ENCODE results near the gene JAG2.

The JAG2 gene

DNA sequence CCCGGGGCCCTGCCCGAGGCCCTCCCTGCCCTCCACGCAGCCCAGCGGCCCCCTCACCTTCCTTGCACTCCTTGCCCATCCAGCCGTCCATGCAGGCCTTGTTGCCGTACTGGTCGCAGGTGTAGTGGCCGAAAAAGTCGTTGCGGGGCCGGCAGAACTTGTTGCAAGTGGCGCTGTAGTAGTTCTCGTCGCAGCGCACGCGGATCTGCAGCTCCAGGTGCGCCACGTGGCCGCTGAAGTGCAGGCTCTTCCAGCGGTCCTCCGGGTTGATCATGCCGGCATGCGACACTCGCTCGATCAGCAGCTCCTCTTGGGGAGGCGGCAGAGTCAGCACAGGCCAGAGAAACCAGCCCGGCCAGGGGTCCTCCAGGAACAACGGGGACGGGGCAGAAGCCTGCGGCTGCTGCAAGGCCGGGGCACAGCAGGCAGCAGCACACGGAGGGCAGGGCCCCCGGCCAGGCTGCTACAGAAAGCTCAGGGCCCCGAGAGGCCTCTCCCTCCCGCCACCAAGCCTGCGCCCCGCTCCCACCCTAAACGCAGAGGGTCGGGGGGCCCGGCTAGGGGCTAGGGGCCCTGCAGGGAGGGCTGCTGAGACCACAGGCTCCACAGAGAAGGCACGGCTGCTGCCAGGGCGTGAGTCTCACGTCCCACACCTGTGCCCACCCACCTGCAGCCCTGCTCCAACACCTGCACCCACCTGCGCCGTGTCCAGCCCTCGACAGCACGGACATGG, 12.7 kb downstream of the JAG2 start:
- Mint-ChIP-seq H3K9me3 (no peaks in the 10 kb centered on the region), H3K36me3 (no peaks in the 10 kb centered on the region), H3K27ac (no peak overlapping the region), H3K4me3 (no peak overlapping the region), H3K4me1 (no peaks in the 10 kb centered on the region)
- no peak for DNase-seq (ENCODE audit: low spot score in 2 of 2)
- ATAC-seq = no peak

DNA sequence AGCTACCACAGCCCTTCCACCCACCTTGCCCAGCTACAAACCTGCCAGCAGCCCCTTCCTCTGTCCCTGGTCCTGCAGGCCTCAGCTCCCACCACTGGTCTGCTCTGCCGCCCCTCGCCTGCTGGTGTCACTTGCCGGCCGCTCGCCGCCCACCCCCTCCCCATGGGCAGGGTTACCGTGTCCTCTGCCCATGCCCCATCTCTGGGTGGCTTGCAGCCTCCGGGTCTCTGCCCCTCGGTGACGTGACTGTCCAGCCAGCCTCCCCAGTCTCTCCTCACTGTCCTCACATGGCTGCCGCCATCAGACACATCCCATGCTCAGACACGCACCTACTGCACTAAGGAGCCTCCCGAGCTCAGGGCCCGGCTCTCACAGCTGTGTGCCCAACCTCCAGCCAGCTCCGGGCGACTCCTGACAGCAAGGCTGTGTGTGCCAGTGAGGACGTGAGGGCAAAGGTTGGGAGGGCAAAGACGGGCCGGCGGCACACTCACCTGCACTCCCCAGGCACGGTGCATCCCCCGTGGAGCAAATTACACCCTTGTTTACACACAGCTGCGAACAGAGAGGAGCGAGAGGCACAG, 13.4 kb downstream of the JAG2 start:
- DNase-seq (ENCODE audit: low spot score in 2 of 2) = no peak
- no peak overlapping the region for H3K27ac Mint-ChIP-seq
- H3K36me3 Mint-ChIP-seq = no peaks in the 10 kb centered on the region
- H3K9me3 Mint-ChIP-seq = no peaks in the 10 kb centered on the region
- no peak overlapping the region for H3K4me3 Mint-ChIP-seq
- ATAC-seq = no peak
- no peaks in the 10 kb centered on the region for H3K4me1 Mint-ChIP-seq

DNA sequence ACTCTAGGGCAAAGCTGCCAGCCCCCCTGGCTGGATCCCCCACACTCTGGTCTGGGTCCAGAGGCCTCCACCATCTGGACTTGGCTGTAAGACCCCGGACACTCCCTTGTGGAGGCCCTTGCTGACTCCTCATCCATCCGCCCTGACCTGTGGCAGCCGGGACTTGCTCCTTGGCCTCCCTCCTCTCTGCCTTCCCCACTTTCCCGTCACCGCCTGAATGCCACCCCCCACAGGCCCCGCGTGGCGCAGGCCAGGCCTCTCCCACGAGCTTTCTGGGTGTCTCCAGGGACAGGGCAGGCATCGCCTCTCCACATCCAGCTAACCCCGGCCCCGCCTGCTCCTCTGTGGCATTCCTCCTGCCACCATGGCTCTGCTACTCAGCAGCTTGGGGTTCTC, 14.1 kb downstream of the JAG2 start:
- no peaks in the 10 kb centered on the region for H3K9me3 Mint-ChIP-seq
- DNase-seq (ENCODE audit: low spot score in 2 of 2) = no peak
- H3K36me3 Mint-ChIP-seq = no peaks in the 10 kb centered on the region
- no peak for ATAC-seq
- no peak overlapping the region for H3K27ac Mint-ChIP-seq
- H3K4me3 Mint-ChIP-seq = no peak overlapping the region
- H3K4me1 Mint-ChIP-seq = no peaks in the 10 kb centered on the region

DNA sequence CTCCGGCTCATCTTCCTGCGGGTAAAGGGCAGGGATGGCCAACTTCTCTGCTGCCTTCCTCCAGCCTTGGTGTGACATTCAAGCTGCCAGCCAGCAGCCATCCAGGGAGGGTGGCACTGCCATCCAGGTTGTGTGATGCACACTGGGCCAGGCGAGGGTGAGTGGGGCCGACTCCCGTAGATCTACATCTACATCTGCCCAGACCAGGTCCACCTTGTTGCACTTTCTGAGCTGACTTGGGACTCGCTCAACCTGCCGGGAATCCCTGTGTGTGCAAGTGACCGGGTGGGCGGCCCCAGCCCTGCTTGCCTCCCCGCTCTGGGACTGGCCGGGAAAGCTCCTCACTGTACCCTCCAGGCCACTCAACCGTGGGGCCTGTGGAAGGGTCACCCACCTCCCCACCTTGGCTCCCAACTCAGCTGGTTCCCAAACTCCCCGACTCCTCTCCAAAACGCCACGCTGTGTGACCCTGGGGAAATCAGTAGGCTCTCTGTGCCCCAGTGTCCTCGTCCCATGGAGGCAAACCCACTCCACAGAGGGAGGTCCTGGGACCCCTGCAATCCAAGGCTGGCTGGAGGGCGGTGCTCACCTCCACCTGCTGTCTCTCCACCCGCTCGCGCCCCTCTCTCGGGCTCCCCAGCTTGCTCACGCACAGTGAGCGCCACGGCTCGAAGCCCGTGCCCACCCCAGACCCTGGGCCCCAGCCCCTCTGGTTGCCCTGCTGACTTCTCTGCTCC, 14.7 kb downstream of the JAG2 start:
- no peaks in the 10 kb centered on the region for H3K36me3 Mint-ChIP-seq
- no peak for ATAC-seq
- DNase-seq (ENCODE audit: low spot score in 2 of 2) = no peak
- no peaks in the 10 kb centered on the region for H3K4me1 Mint-ChIP-seq
- H3K4me3 Mint-ChIP-seq = no peak overlapping the region
- no peak overlapping the region for H3K27ac Mint-ChIP-seq
- no peaks in the 10 kb centered on the region for H3K9me3 Mint-ChIP-seq

DNA sequence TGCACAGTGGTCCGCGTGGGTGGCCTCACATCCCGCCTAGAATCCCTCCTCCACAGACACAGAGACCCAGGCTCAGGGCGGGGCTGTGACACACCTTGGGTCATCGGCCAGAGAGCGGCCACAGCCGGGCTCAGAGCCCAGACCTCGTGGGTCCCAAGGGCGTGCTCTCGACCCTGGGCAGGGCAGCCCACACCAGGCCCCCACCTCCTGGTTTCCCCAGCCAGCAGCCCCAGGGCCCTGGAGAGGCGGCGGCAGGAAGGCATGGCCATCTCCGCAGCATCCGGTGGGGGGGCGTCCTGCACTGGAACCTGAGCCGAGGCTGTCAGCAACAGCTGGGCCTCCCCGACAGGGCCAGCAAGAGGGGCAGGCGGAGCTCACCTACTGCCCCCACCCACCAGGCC, 15.2 kb downstream of the JAG2 start:
- H3K27ac Mint-ChIP-seq = no peak overlapping the region
- ATAC-seq = no peak
- no peaks in the 10 kb centered on the region for H3K36me3 Mint-ChIP-seq
- H3K4me3 Mint-ChIP-seq = no peak overlapping the region
- no peaks in the 10 kb centered on the region for H3K9me3 Mint-ChIP-seq
- H3K4me1 Mint-ChIP-seq = no peaks in the 10 kb centered on the region
- no peak for DNase-seq (ENCODE audit: low spot score in 2 of 2)

DNA sequence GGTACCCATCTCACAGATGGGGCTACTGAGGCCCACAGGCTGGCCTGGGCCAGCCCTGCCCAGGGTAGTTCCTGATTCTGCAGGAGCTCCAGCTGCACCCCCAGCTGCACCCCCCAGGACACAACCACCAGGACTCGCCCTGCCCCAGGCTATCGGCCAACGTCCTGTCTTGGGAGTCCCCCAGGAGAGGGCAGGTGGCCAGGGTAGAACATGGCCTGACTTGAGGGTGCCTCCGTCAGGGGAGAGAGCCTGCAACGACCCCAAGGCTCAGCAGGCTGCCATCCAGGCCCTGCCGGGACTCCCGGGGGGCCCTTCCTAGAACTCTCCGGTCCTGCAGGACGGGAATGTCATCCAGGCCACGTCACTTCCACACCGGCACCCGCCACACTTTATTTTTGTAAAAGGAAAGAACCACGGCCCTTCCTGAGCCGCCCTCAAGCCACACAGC, 15.8 kb downstream of the JAG2 start:
- DNase-seq (ENCODE audit: low spot score in 2 of 2) = no peak
- ATAC-seq = no peak
- H3K4me3 Mint-ChIP-seq = no peak overlapping the region
- no peaks in the 10 kb centered on the region for H3K36me3 Mint-ChIP-seq
- no peaks in the 10 kb centered on the region for H3K4me1 Mint-ChIP-seq
- no peak overlapping the region for H3K27ac Mint-ChIP-seq
- H3K9me3 Mint-ChIP-seq = no peaks in the 10 kb centered on the region

DNA sequence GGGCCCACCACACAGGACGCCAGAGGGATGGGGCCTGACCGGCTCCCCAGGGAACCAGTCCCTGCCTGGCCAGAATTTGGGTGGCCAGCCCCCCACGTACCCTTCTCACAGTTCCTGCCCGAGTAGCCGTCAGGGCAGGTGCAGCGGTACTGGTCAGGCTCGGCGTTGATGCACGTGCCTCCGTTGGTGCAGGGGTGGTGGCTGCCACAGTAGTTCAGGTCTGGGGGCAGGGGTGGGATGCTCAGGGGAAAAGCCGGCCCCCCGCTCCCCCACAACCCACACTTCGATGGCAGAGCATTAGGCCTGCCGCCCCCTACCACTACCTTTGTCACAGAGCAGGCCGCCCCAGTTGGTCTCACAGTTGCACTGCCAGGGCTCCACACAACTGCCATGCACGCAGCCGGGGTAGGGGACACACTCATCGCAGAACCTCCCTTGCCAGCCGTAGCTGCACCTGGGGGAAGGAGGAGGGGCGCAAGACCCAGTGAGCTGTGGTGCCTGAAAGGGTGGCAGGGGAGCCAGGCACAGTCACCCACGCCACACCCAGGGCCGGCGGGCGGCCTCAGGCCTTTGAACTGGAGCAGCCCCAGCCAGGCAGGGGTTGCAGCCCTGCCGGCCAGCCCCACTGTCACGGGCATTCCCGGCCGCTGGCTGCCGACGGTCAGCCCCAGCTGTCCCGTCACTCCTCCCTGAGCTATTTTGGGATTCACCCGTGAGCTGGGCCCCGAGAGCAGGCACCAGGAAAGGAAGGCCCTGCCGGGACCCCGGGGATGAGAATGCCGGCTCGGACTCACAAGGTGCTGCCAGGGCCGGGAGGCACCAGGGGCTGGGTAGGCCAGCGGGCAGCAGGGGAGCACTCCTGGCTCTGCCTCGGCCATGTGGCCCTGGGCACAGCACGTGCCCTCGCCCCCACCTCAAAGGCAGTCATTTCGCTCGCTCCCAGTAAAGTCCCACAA, 16.5 kb downstream of the JAG2 start:
- Mint-ChIP-seq H3K36me3 (no peaks in the 10 kb centered on the region), H3K27ac (no peak overlapping the region), H3K4me3 (no peak overlapping the region), H3K9me3 (no peaks in the 10 kb centered on the region), H3K4me1 (no peaks in the 10 kb centered on the region)
- ATAC-seq (no peak), DNase-seq (ENCODE audit: low spot score in 2 of 2) (no peak)

DNA sequence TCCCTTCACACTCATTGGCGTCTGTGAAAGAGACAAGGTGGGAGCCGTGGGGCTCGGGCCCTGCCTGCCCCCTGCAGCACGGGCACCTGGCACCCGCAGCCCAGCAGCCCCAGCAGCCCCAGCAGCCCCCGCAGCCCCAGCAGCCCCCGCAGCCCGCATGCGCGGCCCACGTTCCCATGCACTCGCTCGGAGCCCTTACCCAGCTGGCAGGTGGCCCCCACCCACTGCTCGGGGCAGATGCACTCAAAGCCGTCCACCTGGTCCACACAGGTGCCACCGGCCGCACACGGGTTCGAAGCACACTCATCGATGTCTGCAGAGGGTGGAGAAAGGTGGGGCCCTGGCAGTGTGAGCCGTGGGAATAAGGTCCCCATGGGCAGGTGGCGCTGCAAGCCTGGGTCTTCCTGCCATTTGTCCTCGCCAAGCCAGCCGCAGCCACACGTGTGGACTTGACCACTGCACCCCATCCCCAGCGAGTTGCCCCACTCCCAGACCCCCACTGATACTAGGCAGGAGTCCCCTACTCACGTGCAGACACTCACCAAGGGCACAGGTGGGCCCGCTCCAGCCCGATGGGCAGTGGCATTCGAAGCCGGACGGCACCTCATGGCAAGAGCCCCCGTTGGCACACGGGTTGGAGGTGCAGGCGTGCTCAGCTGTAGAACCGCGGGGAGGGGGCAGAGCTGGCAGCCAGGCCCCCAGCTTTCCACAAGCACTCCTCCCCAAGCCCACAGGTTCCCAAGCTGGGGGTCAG, 17.3 kb downstream of the JAG2 start:
- no peaks in the 10 kb centered on the region for H3K36me3 Mint-ChIP-seq
- ATAC-seq = no peak
- H3K9me3 Mint-ChIP-seq = no peaks in the 10 kb centered on the region
- no peaks in the 10 kb centered on the region for H3K4me1 Mint-ChIP-seq
- H3K27ac Mint-ChIP-seq = no peak overlapping the region
- no peak overlapping the region for H3K4me3 Mint-ChIP-seq
- no peak for DNase-seq (ENCODE audit: low spot score in 2 of 2)

DNA sequence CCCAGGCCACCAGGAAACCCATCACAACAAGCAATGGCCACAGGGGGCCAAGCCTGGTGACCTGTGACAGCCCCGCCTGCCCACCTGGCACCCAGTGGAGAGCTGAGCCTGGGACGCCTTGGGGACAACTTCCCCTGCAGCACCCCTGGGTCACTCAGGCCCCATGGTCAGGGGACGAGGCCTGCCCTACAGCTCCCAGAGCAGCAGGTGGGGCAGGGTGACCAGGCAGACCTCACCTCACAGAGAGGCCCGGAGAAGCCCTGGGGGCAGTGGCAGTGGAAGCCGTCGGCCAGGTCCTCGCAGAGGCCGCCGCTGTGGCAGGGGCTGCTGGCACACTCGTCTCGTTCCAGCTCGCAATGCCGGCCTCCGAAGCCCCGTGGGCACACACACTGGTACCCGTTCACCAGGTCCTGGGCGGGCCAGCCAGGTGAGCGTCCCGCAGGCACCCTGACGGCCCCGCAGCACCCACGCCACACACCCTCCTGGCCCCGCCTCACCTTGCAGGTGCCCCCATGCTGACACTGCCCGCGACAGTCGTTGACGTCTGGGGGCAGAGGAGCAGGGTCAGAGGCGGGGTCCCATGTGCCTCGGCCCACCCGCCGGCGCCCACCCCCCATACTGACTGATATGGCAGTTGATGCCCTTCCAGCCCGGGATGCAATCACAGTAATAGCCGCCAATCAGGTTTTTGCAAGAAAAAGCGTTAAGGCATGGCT, 18.1 kb downstream of the JAG2 start:
- ATAC-seq (no peak), DNase-seq (ENCODE audit: low spot score in 2 of 2) (no peak)
- Mint-ChIP-seq H3K4me3 (no peak overlapping the region), H3K4me1 (no peaks in the 10 kb centered on the region), H3K36me3 (no peaks in the 10 kb centered on the region), H3K27ac (no peak overlapping the region), H3K9me3 (no peaks in the 10 kb centered on the region)

DNA sequence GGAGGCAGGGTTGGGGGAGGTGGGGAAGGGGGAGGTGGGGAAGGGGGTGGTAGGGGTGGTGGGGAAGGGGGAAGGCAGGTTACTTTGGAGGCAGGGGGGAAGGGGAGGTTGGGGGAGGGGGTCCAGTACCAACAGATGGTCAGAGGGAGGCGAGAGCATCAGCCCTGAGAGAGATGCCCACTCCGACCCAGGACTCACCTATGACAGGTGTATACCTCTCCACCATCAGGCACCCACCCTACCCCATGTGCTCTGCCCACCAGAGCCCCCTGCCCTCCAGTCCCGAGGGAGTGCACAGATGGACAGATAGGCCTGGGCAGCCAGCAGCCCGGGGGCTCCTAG, 18.6 kb downstream of the JAG2 start:
- H3K36me3 Mint-ChIP-seq = no peaks in the 10 kb centered on the region
- DNase-seq (ENCODE audit: low spot score in 2 of 2) = no peak
- no peak for ATAC-seq
- no peaks in the 10 kb centered on the region for H3K4me1 Mint-ChIP-seq
- H3K4me3 Mint-ChIP-seq = no peak overlapping the region
- H3K27ac Mint-ChIP-seq = no peak overlapping the region
- no peaks in the 10 kb centered on the region for H3K9me3 Mint-ChIP-seq

DNA sequence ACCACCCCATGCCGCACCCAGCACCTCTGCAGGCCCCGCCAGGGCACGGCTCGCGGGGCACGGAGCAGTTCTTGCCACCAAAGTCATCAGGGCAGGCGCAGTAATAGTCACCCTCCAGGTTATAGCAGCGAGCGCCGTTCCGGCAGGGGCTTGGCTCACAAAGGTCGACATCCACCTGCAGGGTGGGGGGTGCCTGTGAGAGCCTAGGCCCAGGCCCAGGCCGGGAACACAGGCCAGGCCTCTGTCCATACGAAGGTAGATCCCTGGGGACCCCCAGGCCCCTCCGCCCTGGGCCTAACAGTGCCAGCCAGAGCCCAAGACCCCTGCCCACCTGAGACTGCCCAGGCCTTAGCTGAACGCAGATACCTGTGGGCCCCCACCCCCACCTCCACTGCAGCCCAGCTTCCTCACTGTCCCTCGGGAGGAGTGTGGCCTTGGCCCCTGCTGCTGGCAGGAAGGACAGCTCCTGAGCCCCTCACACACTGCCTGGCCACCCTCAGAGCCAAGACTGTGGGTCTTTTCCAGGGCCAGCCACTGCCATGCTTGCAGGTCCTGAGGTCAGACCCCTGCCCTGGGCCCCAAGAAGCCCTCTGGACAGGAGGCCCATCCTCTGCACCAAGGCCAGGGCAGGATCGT, 19.3 kb downstream of the JAG2 start:
- H3K4me1 Mint-ChIP-seq = no peaks in the 10 kb centered on the region
- no peaks in the 10 kb centered on the region for H3K36me3 Mint-ChIP-seq
- no peaks in the 10 kb centered on the region for H3K9me3 Mint-ChIP-seq
- no peak overlapping the region for H3K4me3 Mint-ChIP-seq
- H3K27ac Mint-ChIP-seq = no peak overlapping the region
- no peak for DNase-seq (ENCODE audit: low spot score in 2 of 2)
- ATAC-seq = no peak

DNA sequence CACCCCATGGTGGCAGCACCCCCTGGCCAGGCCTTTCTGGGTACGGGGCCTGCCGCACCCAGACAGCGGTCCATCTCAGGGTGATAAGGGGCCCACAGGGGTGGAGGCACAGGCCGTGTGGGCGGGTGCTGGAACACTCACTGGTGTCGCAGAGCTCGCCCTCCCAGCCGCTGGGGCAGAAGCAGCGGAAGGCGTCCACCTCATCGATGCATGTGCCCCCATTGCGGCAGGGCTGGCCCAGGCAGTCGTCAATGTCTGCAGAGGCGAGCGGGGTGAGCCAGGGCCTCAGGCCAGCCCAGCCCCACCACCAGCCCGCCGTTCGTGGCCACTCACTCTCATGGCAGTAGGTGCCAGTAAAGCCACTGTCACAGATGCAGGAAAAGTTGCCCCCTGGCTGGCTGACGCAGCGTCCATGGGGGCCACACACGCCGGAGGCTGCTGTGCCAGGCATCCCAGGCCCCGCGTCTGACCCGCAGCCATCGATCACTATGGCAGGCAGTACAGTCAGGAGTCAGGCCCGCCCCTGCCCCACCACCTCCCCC, 19.9 kb downstream of the JAG2 start:
- ATAC-seq (no peak), DNase-seq (ENCODE audit: low spot score in 2 of 2) (no peak)
- Mint-ChIP-seq H3K4me3 (no peak overlapping the region), H3K36me3 (no peaks in the 10 kb centered on the region), H3K27ac (no peak overlapping the region), H3K9me3 (no peaks in the 10 kb centered on the region), H3K4me1 (no peaks in the 10 kb centered on the region)

DNA sequence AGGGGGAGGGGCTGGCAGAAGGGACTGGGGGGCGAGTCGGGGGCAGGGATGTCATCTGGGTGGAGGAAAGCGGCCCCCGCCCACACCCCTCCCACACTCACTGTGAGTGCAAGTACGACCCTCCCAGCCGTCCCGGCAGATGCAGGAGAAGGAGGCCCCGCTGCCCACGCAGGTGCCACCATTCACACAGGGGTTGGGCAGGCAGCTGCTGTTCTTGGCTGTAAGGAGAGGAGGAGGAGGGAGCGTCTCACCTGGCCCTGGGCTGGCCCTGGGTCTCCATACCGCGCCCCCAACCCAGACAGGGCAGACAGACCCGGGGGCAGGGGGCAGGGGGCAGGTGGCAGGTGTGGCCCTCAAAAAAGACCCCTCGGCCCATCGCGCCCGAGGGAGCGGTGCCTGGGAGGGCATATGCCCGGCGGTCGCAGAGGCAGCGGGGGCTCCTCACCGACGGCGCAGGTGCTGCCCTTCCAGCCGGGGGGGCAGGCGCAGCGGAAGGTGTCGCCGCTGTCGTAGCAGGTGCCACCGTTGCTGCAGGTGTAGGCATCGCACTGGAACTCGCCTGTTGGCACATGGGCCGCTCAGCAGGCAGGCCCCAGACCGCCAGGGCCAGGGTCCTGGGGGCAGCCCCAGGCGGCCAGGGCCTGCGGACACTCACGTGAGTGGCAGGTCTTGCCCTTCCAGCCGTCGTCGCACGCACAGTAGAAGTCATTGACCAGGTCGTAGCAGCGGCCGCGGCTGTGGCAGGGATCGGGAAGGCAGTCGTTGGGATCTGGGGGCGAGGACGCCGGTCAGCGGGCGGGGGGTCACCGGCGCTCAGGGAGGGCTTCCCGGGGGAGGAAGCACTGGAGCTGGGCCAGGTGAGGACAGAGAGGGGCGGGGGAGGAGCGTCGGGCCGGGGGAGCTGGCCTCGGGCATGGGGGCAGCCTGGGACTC, 20.6 kb downstream of the JAG2 start:
- Mint-ChIP-seq H3K4me1 (no peaks in the 10 kb centered on the region), H3K4me3 (no peak overlapping the region), H3K9me3 (no peaks in the 10 kb centered on the region), H3K27ac (no peak overlapping the region), H3K36me3 (no peaks in the 10 kb centered on the region)
- DNase-seq (ENCODE audit: low spot score in 2 of 2) = no peak
- no peak for ATAC-seq

Data from stimulated activated effector memory CD8-positive, alpha-beta T cell treated with anti-CD3 and anti-CD28 coated beads, Interleukin-12 subunit alpha, Interleukin-12 subunit beta, amount 100 ng/mL, for 72 hours (primary cell).